Measurements from ENCODE around the gene ALKBH8.

ALKBH8 gene, protein sequence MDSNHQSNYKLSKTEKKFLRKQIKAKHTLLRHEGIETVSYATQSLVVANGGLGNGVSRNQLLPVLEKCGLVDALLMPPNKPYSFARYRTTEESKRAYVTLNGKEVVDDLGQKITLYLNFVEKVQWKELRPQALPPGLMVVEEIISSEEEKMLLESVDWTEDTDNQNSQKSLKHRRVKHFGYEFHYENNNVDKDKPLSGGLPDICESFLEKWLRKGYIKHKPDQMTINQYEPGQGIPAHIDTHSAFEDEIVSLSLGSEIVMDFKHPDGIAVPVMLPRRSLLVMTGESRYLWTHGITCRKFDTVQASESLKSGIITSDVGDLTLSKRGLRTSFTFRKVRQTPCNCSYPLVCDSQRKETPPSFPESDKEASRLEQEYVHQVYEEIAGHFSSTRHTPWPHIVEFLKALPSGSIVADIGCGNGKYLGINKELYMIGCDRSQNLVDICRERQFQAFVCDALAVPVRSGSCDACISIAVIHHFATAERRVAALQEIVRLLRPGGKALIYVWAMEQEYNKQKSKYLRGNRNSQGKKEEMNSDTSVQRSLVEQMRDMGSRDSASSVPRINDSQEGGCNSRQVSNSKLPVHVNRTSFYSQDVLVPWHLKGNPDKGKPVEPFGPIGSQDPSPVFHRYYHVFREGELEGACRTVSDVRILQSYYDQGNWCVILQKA

DNA sequence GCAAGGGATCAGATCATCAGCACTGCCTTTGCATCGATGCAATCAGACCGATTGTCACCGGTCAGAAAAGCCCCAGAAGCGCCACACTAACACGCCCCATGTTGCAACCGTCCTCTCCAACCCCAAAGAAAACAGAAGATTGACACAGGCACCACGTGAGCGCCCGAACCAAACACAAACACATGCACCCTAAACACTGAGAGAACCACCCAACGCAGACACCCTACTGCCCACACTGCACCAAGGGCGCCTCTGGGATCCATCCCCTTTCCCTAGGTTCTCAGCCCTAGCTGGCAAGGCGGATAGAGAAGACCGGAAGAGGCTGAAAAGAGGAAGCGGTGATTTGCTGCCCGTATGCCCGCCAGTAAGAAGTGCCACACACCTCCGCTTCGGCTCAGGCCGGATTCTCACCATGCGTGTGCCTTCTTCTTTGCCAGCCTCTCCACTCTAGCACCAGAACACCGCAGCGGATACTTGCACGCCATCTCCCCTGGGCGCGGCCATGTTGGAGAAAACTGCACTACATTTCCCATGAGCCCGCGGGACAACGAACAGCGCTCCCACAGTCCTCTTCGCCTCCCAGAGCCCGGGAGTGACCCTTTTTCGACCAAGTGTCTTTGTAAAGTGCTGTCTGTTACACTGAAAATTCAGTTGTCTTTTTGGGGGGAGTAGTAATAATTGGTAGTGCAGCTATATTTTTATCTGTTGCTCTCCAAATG, at the start of gene ALKBH8:
Gene ALKBH8, minus strand, starts transcription at position 517 of the 719 bp plus-strand sequence. CDS start 4,842 bp downstream, outside the sequence.
- H3K4me3 ChIP-seq (ENCODE audit: low read length), result peak within 1 kb of the TSS; percentile 100
- TF ChIP-seq, protein P1, sequence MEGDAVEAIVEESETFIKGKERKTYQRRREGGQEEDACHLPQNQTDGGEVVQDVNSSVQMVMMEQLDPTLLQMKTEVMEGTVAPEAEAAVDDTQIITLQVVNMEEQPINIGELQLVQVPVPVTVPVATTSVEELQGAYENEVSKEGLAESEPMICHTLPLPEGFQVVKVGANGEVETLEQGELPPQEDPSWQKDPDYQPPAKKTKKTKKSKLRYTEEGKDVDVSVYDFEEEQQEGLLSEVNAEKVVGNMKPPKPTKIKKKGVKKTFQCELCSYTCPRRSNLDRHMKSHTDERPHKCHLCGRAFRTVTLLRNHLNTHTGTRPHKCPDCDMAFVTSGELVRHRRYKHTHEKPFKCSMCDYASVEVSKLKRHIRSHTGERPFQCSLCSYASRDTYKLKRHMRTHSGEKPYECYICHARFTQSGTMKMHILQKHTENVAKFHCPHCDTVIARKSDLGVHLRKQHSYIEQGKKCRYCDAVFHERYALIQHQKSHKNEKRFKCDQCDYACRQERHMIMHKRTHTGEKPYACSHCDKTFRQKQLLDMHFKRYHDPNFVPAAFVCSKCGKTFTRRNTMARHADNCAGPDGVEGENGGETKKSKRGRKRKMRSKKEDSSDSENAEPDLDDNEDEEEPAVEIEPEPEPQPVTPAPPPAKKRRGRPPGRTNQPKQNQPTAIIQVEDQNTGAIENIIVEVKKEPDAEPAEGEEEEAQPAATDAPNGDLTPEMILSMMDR (conservative IDR thresholded peaks at IDR 0.05; ENCODE audit: low read depth, low read length), result no peak
- peak; percentile 13 for DNase-seq (ENCODE audit: low read depth)

DNA sequence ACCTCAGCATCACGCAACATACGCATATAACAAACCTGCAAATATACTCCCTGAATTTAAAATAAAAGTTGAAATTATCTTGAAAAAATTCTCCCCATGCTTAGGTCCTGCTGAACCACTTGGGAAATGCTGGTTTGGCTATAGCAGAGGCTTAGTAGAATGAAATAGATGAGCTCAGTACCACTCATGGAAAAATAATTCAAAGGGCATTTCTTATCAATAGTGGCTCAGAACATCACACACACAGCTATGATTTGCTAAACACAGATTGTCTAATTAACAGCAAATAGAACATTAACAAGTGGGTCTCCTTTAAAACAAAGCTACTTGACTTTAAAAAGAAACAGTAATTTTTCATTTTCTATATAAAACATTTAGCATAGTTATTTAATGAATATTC, 46.9 kb upstream of the ALKBH8 start:
- TF ChIP-seq, protein P1 (conservative IDR thresholded peaks at IDR 0.05; ENCODE audit: low read depth, low read length), result no peak
- no peak overlapping the region for H3K4me3 ChIP-seq (ENCODE audit: low read length)
- DNase-seq (ENCODE audit: low read depth), result no peak

DNA sequence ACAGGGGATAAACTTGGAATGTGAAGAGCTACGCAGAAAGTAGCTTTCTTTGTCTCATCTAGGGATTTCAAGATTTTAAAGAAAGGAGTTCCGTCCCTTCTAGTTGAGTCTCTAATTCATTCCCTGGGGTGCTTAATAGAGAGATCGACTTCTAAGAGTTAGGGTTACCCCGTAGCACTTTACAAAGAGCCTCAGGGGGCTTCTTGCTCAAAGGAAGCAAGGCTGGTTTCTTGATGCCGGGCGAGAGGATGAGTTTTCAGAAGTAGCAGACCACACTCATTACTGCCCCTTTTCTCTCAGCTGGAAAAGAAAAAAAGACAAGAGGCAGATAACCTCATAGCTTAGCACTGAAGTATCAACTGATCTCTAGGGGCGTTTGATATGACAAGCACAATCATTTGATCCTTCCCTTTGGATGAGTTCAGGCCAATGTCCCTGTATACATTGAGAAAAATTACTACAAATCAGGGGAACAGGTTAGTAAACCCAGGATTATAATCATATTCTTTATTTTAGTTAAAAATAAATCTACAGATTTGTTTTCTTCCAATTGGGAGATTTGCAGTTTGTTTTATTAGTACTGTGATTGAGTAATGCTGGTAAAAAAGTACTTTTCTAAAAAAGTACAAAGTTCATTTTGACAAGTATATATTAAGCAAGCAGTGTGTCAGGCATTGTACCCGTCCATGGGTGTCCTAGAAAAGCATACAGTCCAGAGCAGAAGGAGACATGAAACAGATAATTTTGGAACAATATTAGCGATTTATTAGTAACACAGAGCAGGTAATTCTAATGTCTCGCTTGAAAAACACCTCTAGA, 44.1 kb upstream of the ALKBH8 start:
- TF ChIP-seq, protein P1 (conservative IDR thresholded peaks at IDR 0.05; ENCODE audit: low read depth, low read length), result no peak
- no peak for DNase-seq (ENCODE audit: low read depth)
- H3K4me3 ChIP-seq (ENCODE audit: low read length), result no peak overlapping the region

DNA sequence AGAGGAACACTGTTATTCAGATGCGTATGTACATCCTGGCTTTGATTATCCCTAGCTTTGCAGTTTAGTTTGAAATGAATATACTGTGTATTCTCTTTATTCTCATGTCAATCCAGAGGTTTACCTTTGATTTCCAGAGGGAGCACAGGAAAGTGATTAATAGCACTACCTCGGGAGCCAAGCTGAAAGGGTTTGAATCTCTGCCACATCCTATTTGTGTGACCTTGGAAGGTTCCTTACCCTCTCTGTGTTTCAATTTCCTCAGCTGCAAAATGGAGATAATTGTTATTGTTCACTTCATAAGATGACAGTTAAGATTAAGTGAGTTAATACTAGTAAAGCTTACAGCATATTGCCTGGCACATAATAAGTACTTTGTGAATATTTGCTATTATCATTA, 43.3 kb upstream of the ALKBH8 start:
- DNase-seq (ENCODE audit: low read depth), result no peak
- TF ChIP-seq, protein P1 (conservative IDR thresholded peaks at IDR 0.05; ENCODE audit: low read depth, low read length), result no peak
- H3K4me3 ChIP-seq (ENCODE audit: low read length), result no peak overlapping the region

DNA sequence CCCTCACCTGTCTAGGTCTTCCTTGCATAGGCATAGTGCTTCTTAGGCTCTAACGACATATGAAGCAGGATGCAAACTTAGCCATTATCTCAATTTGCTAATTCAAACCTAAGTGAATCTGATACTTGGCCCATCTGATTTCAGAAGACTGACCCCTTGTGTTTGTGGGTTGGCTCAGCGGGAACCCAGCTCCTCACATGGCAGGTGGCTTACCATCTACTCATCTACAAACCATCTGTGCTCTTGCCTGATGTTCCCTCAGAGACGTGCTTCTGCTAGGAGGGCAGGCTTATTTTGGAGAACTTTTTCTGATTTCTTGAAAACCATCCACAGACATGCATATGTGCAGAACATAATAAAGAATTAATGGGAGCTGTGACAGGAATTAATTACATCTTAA, 40.6 kb upstream of the ALKBH8 start:
- TF ChIP-seq, protein P1 (conservative IDR thresholded peaks at IDR 0.05; ENCODE audit: low read depth, low read length), result peak; percentile 17
- DNase-seq (ENCODE audit: low read depth), result no peak
- no peak overlapping the region for H3K4me3 ChIP-seq (ENCODE audit: low read length)
